NCI-H2081 treated with DMSO at 0.1 percent for 48 hours (cell line): ENCODE measurements around the gene KRTAP12-1.

Source experiments
- DNase-seq: peaks from one replicate; lab custom pipeline; 2025; lab: John Stamatoyannopoulos, UW

KRTAP12-1 gene

GRCh38 chr21:44711327-44712202, 29.6 kb upstream of the KRTAP12-1 start, which contains the start of gene TSPEAR:
TSPEAR (minus strand) TSS chr21:44711572; CDS start chr21:44711514, 58 bp downstream.
- peak; percentile 3 for DNase-seq

GRCh38 chr21:44710756-44711326, 28.9 kb upstream of the KRTAP12-1 start:
- peak; percentile 44 for DNase-seq

- no peak for DNase-seq
These were observed 28.3 kb upstream of the KRTAP12-1 start for GRCh38 chr21:44710294-44710665.

- peak; percentile 52 for DNase-seq
These were observed 27.7 kb upstream of the KRTAP12-1 start for GRCh38 chr21:44709426-44710293.

- DNase-seq: no peak
These were observed 27.0 kb upstream of the KRTAP12-1 start for GRCh38 chr21:44708866-44709425.

GRCh38 chr21:44708213-44708865, 26.4 kb upstream of the KRTAP12-1 start:
- no peak for DNase-seq

GRCh38 chr21:44706706-44707581, 25.0 kb upstream of the KRTAP12-1 start:
- DNase-seq: no peak

- DNase-seq: no peak
These were observed 24.2 kb upstream of the KRTAP12-1 start for GRCh38 chr21:44706026-44706705.

GRCh38 chr21:44704636-44705001, 22.7 kb upstream of the KRTAP12-1 start:
- DNase-seq: no peak

- DNase-seq: no peak
These were observed 22.0 kb upstream of the KRTAP12-1 start for GRCh38 chr21:44703731-44704635.

GRCh38 chr21:44702973-44703730, 21.2 kb upstream of the KRTAP12-1 start:
- peak; percentile 5 for DNase-seq

GRCh38 chr21:44702111-44702972, 20.4 kb upstream of the KRTAP12-1 start:
- no peak for DNase-seq

- no peak for DNase-seq
These were observed 19.6 kb upstream of the KRTAP12-1 start for GRCh38 chr21:44701541-44701940.

GRCh38 chr21:44701023-44701400, 19.0 kb upstream of the KRTAP12-1 start:
- no peak for DNase-seq

- DNase-seq: no peak
These were observed 18.4 kb upstream of the KRTAP12-1 start for GRCh38 chr21:44700101-44701022.

- DNase-seq: no peak
These were observed 17.6 kb upstream of the KRTAP12-1 start for GRCh38 chr21:44699502-44700001.
